ENCODE measurements around the gene CYGB.

The CYGB gene

GRCh38 chr17:76501827-76502307, 35.6 kb downstream of the CYGB start:
- no peak for DNase-seq (ENCODE audit: low read depth in 2 of 2)

- DNase-seq (ENCODE audit: low read depth in 2 of 2), result peak; percentile 98 to 99
Observed at GRCh38 chr17:76501018-76501826, 36.3 kb downstream of the CYGB start, which contains the start of gene RHBDF2. Gene RHBDF2 (minus strand): TSS chr17:76501423. CDS start chr17:76481524, 19,899 bp downstream.

GRCh38 chr17:76500747-76501017, 36.8 kb downstream of the CYGB start:
- DNase-seq (ENCODE audit: low read depth in 2 of 2), result no peak

GRCh38 chr17:76500074-76500746, 37.3 kb downstream of the CYGB start:
- no peak for DNase-seq (ENCODE audit: low read depth in 2 of 2)

GRCh38 chr17:76499267-76499667, 38.2 kb downstream of the CYGB start:
- no peak for DNase-seq (ENCODE audit: low read depth in 2 of 2)

GRCh38 chr17:76498876-76499251, 38.6 kb downstream of the CYGB start:
- no peak for DNase-seq (ENCODE audit: low read depth in 2 of 2)

- no peak for DNase-seq (ENCODE audit: low read depth in 2 of 2)
Observed at GRCh38 chr17:76497979-76498875, 39.3 kb downstream of the CYGB start.

GRCh38 chr17:76497699-76497978, 39.9 kb downstream of the CYGB start:
- no peak for DNase-seq (ENCODE audit: low read depth in 2 of 2)

- no peak for DNase-seq (ENCODE audit: low read depth in 2 of 2)
Observed at GRCh38 chr17:76496464-76496863, 41.0 kb downstream of the CYGB start.

GRCh38 chr17:76495663-76496400, 41.7 kb downstream of the CYGB start:
- DNase-seq (ENCODE audit: low read depth in 2 of 2), result no peak

- no peak for DNase-seq (ENCODE audit: low read depth in 2 of 2)
Observed at GRCh38 chr17:76493505-76494167, 43.9 kb downstream of the CYGB start.

GRCh38 chr17:76492989-76493501, 44.5 kb downstream of the CYGB start:
- no peak for DNase-seq (ENCODE audit: low read depth in 2 of 2)

GRCh38 chr17:76492123-76492988, 45.2 kb downstream of the CYGB start:
- no peak for DNase-seq (ENCODE audit: low read depth in 2 of 2)

GRCh38 chr17:76491271-76492122, 46.0 kb downstream of the CYGB start:
- DNase-seq (ENCODE audit: low read depth in 2 of 2), result no peak

- no peak for DNase-seq (ENCODE audit: low read depth in 2 of 2)
Observed at GRCh38 chr17:76490112-76490710, 47.3 kb downstream of the CYGB start.

- DNase-seq (ENCODE audit: low read depth in 2 of 2), result no peak
Observed at GRCh38 chr17:76487451-76488192, 49.9 kb downstream of the CYGB start.

- no peak for DNase-seq (ENCODE audit: low read depth in 2 of 2)
Observed at GRCh38 chr17:76485569-76485968, 51.9 kb downstream of the CYGB start.

- DNase-seq (ENCODE audit: low read depth in 2 of 2), result no peak
Observed at GRCh38 chr17:76484228-76484725, 53.2 kb downstream of the CYGB start.

Measured in stimulated activated CD4-positive, alpha-beta T cell treated with anti-CD3 and anti-CD28 coated beads, Interleukin-1b, Interleukin-23, amount 100 ng/mL, for 4 hours (primary cell).